Measurements from ENCODE around the gene SLC4A8.

The SLC4A8 gene

DNA sequence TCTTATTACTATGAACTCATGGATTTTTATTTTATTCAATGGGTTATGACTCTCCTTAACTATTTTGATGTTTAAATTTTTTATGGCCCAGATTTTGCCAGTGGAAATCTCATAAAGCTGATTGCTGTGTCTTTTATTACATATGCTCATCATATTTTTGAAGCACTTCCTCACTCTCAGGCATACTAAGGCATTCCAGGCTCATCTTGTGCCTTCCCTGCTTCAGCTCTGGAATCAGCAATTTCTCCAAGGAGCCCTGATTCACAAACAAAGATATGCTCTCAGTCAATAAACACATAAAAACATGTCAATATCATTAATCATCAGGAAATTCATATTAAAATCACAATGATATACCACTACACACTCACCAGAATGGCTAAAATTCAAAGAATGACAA lies 121.5 kb downstream of the SLC4A8 start:
- H3K4me3 ChIP-seq (ENCODE audit: low read depth, low read length) = no peak overlapping the region
- TF ChIP-seq, protein P1, sequence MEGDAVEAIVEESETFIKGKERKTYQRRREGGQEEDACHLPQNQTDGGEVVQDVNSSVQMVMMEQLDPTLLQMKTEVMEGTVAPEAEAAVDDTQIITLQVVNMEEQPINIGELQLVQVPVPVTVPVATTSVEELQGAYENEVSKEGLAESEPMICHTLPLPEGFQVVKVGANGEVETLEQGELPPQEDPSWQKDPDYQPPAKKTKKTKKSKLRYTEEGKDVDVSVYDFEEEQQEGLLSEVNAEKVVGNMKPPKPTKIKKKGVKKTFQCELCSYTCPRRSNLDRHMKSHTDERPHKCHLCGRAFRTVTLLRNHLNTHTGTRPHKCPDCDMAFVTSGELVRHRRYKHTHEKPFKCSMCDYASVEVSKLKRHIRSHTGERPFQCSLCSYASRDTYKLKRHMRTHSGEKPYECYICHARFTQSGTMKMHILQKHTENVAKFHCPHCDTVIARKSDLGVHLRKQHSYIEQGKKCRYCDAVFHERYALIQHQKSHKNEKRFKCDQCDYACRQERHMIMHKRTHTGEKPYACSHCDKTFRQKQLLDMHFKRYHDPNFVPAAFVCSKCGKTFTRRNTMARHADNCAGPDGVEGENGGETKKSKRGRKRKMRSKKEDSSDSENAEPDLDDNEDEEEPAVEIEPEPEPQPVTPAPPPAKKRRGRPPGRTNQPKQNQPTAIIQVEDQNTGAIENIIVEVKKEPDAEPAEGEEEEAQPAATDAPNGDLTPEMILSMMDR (IDR thresholded peaks at IDR 0.05; ENCODE audit: low read depth, low read length) = no peak
- TF ChIP-seq, protein P2, sequence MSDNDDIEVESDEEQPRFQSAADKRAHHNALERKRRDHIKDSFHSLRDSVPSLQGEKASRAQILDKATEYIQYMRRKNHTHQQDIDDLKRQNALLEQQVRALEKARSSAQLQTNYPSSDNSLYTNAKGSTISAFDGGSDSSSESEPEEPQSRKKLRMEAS (IDR thresholded peaks at IDR 0.05; ENCODE audit: low read depth, low read length) = no peak
- TF ChIP-seq POLR2A (IDR thresholded peaks at IDR 0.05; ENCODE audit: extremely low read depth, insufficient read length) (no peak), MYC (IDR thresholded peaks at IDR 0.05; ENCODE audit: low read depth, low read length) (no peak)
- DNase-seq (ENCODE audit: low read depth) = no peak

DNA sequence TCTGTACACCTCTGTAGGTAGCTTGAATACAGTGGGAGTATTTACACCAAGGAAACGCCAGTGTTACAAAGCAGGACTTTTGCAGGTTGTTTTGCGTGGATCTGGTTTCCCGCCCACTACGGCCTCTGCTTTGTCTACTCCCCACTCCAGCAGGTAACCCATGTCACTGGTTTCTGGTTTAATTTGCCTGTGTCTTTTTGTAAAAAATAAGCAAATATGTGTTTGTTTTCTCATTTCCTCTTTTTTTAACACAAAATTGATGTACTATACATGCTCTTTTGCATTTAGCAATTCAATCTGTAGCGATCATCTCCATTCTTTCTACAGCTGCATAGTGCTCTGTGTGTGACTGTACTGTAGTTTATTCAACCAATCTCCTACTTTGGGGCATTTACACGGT lies 123.0 kb downstream of the SLC4A8 start:
- no peak overlapping the region for H3K4me3 ChIP-seq (ENCODE audit: low read depth, low read length)
- TF ChIP-seq, protein P2 (IDR thresholded peaks at IDR 0.05; ENCODE audit: low read depth, low read length) = no peak
- DNase-seq (ENCODE audit: low read depth) = no peak

DNA sequence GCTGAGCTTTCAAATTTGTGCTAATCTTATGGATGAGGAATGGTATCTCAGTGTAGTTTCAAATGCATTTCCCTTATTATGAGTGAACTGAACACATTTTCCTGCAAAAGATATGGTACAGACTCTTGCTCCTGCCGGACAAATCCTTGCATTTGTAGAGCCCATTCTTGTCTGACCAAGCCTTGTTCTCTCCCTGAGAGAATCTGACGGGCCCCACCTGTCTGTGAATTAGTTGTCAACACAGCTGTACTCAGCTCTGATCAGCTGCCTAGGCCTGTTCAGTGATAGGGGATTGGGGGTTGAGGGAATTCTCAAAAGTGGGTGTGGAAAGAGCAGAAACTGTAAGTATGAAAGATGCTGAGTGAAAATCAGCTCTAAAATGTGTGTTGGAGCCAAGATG lies 123.6 kb downstream of the SLC4A8 start:
- TF ChIP-seq, protein P2 (IDR thresholded peaks at IDR 0.05; ENCODE audit: low read depth, low read length) = no peak
- no peak for TF ChIP-seq POLR2A (IDR thresholded peaks at IDR 0.05; ENCODE audit: extremely low read depth, insufficient read length)
- DNase-seq (ENCODE audit: low read depth) = no peak
- no peak overlapping the region for H3K4me3 ChIP-seq (ENCODE audit: low read depth, low read length)

DNA sequence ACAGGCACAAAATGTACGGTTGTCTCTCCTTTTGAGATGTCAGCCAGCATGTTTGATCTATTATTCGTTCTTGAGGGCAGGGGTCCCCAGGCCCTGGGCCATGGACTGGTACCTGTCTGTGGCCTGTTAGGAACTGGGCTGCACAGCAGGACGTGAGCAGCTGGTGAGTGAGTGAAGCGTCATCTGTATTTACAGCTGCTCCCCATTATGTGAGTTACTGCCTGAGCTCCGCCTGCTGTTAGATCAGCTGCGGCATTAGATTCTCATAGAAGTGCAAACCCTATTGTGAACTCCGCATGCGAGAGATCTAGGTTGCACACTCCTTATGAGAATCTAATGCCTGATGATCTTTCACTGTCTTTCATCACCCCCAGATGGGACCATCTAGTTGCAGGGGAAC lies 125.0 kb downstream of the SLC4A8 start:
- TF ChIP-seq MYC (IDR thresholded peaks at IDR 0.05; ENCODE audit: low read depth, low read length) = no peak
- TF ChIP-seq, protein P2 (IDR thresholded peaks at IDR 0.05; ENCODE audit: low read depth, low read length) = no peak

More for the DNA sequence above, 125.0 kb downstream of the SLC4A8 start:
- no peak for DNase-seq (ENCODE audit: low read depth)
- no peak overlapping the region for H3K4me3 ChIP-seq (ENCODE audit: low read depth, low read length)

Data from NB4 (cell line).